Measurements from ENCODE around the gene TAC4. TPM values are rescaled to one million over a fixed set of nuclear protein-coding genes. Genes with fewer than 3 reads are reported as not detected.

The TAC4 gene
- total RNA-seq, 2 experiments from 2014 or later, result not detected

GRCh38 chr17:49814781-49815529 is 32.9 kb downstream of the TAC4 start:
- CTCF ChIA-PET (ENCODE audit: unreplicated experiment), result no interaction called here
- no TSS peak for BruUV-seq (replicated peaks)
- Histone ChIP-seq H3K79me2 (ENCODE audit: insufficient read depth, low read depth, low read length) (no peaks in the 10 kb centered on the region), H4K20me1 (ENCODE audit: insufficient read depth, low read length) (no peaks in the 10 kb centered on the region), H3K9me3 (ENCODE audit: low read length) (no peaks in the 10 kb centered on the region), H3K4me1 (ENCODE audit: insufficient read depth, low read length, poor library complexity, severe bottlenecking) (no peaks in the 10 kb centered on the region), H3K4me2 (ENCODE audit: low read length) (no peak overlapping the region), H3K9me2 (ENCODE audit: insufficient read depth, low read length) (no peaks in the 10 kb centered on the region), H3K36me3 (ENCODE audit: insufficient read depth, low read length) (peaks cover 98% of the 10 kb centered on the region), H3K27ac (ENCODE audit: low read depth, low read length, poor library complexity, severe bottlenecking) (no peak overlapping the region), H3K4me3 (ENCODE audit: low read depth, low read length, poor library complexity, severe bottlenecking) (no peak overlapping the region), H2AFZ (ENCODE audit: low read length) (no peak overlapping the region)
- POLR2A ChIA-PET, result no interaction called here
- intact Hi-C loops (cut with micrococcal nuclease; ENCODE audit: unreplicated experiment), result no loop called here
- DNase-seq (ENCODE audit: low spot score), result no peak
- no peak for TF ChIP-seq EZH2phosphoT487 (IDR thresholded peaks at IDR 0.05; ENCODE audit: borderline replicate concordance, low read depth, low read length)
- no peak for TF ChIP-seq CTCF (conservative IDR thresholded peaks at IDR 0.05; ENCODE audit: low read length)

- Histone ChIP-seq H3K79me2 (ENCODE audit: insufficient read depth, low read depth, low read length) (peaks cover 4% of the 10 kb centered on the region; the same call in 1 of the 2 replicates), H3K9me3 (ENCODE audit: low read length) (no peaks in the 10 kb centered on the region), H2AFZ (ENCODE audit: low read length) (no peak overlapping the region), H3K9me2 (ENCODE audit: insufficient read depth, low read length) (no peaks in the 10 kb centered on the region), H3K4me2 (ENCODE audit: low read length) (no peak overlapping the region), H3K4me3 (ENCODE audit: low read depth, low read length, poor library complexity, severe bottlenecking) (no peak overlapping the region), H3K27ac (ENCODE audit: low read depth, low read length, poor library complexity, severe bottlenecking) (no peak overlapping the region), H3K36me3 (ENCODE audit: insufficient read depth, low read length) (peaks cover 91% of the 10 kb centered on the region), H4K20me1 (ENCODE audit: insufficient read depth, low read length) (0 out of 2 replicates have a peak, but pooled peaks cover 5% of the 10 kb centered on the region), H3K4me1 (ENCODE audit: insufficient read depth, low read length, poor library complexity, severe bottlenecking) (no peaks in the 10 kb centered on the region)
- intact Hi-C loops (cut with micrococcal nuclease; ENCODE audit: unreplicated experiment), result no loop called here
- BruUV-seq (replicated peaks), result no TSS peak
- TF ChIP-seq EZH2phosphoT487 (IDR thresholded peaks at IDR 0.05; ENCODE audit: borderline replicate concordance, low read depth, low read length) (no peak), CTCF (conservative IDR thresholded peaks at IDR 0.05; ENCODE audit: low read length) (no peak)
- no peak for DNase-seq (ENCODE audit: low spot score)
- CTCF ChIA-PET (ENCODE audit: unreplicated experiment), result no interaction called here
- POLR2A ChIA-PET, result no interaction called here
Measured at GRCh38 chr17:49809056-49809455, 38.8 kb downstream of the TAC4 start.

GRCh38 chr17:49798738-49799137 is 49.1 kb downstream of the TAC4 start:
- Histone ChIP-seq H3K36me3 (ENCODE audit: insufficient read depth, low read length) (peaks cover 95% of the 10 kb centered on the region), H3K9me2 (ENCODE audit: insufficient read depth, low read length) (no peaks in the 10 kb centered on the region)
- TF ChIP-seq EZH2phosphoT487 (IDR thresholded peaks at IDR 0.05; ENCODE audit: borderline replicate concordance, low read depth, low read length), result no peak
- TF ChIP-seq CTCF (conservative IDR thresholded peaks at IDR 0.05; ENCODE audit: low read length), result no peak

More at GRCh38 chr17:49798738-49799137, 49.1 kb downstream of the TAC4 start:
- Histone ChIP-seq H3K4me2 (ENCODE audit: low read length) (no peak overlapping the region), H3K27ac (ENCODE audit: low read depth, low read length, poor library complexity, severe bottlenecking) (no peak overlapping the region), H4K20me1 (ENCODE audit: insufficient read depth, low read length) (peaks cover 5% of the 10 kb centered on the region; the same call in 1 of the 2 replicates), H2AFZ (ENCODE audit: low read length) (no peak overlapping the region), H3K9me3 (ENCODE audit: low read length) (no peaks in the 10 kb centered on the region), H3K4me1 (ENCODE audit: insufficient read depth, low read length, poor library complexity, severe bottlenecking) (no peaks in the 10 kb centered on the region), H3K79me2 (ENCODE audit: insufficient read depth, low read depth, low read length) (peaks cover 52% of the 10 kb centered on the region), H3K4me3 (ENCODE audit: low read depth, low read length, poor library complexity, severe bottlenecking) (no peak overlapping the region)
- intact Hi-C loops (cut with micrococcal nuclease; ENCODE audit: unreplicated experiment), result no loop called here
- no TSS peak for BruUV-seq (replicated peaks)
- CTCF ChIA-PET (ENCODE audit: unreplicated experiment), result no interaction called here
- POLR2A ChIA-PET, result interaction anchor here (0.7 to 1.5 kb wide), 2 partner anchors 11 to 35 kb away, joined by 3 to 4 read pairs; partner anchors contain the start of genes FAM117A and KAT7
- no peak for DNase-seq (ENCODE audit: low spot score)
